DND-41 (cell line): ENCODE measurements around the gene CXCL6.

Experiments used
- ATAC-seq: fragments of 200-7000 bp; cut with Tn5 transposase; 3 replicates; pipeline ENCODE4 v1.9.1; 2021; ENCODE audit warnings: low read depth; ENCODE audit not compliant: insufficient read depth
- DNase-seq: peaks from one replicate; pipeline ENCODE4 v3.0.0-alpha.2; 2020
- H2AFZ ChIP-seq: 2 replicates; pipeline ENCODE4 v1.6.0; 2012; ENCODE audit warnings: low read depth, low read length
- H3K27ac ChIP-seq: 2 replicates; pipeline ENCODE4 v1.5.1; 2012; ENCODE audit warnings: low read length, inconsistent platforms
- H3K27me3 ChIP-seq: fragments of 200-600 bp; sonication (generic); 2 replicates; pipeline ENCODE4 v1.6.0; 2012; ENCODE audit warnings: low read length, mild to moderate bottlenecking, inconsistent platforms; ENCODE audit not compliant: insufficient read depth, poor library complexity
- H3K36me3 ChIP-seq: 2 replicates; pipeline ENCODE4 v1.5.1; 2012; ENCODE audit warnings: low read length, inconsistent platforms; ENCODE audit not compliant: insufficient read depth
- H3K4me1 ChIP-seq: 2 replicates; pipeline ENCODE4 v1.5.1; 2012; ENCODE audit warnings: mild to moderate bottlenecking, low read length; ENCODE audit not compliant: insufficient read depth
- H3K4me2 ChIP-seq: 2 replicates; pipeline ENCODE4 v1.6.0; 2012; ENCODE audit warnings: mild to moderate bottlenecking, moderate library complexity, low read length, inconsistent platforms; ENCODE audit not compliant: insufficient read depth
- H3K4me3 ChIP-seq, 2 experiments: fragments of 200-600 bp in 1 of 2; shearing (Covaris generic) in 1 of 2; 2 replicates each; pipeline ENCODE4 v1.5.1; 2012 to 2016; ENCODE audit warnings: inconsistent platforms in 2 of 2, low read length in 2 of 2, mild to moderate bottlenecking in 2 of 2, low read depth in 1 of 2, moderate library complexity in 1 of 2
- H3K79me2 ChIP-seq: 2 replicates; pipeline ENCODE4 v1.6.0; 2012; ENCODE audit warnings: low read length, inconsistent platforms; ENCODE audit not compliant: insufficient read depth
- H3K9ac ChIP-seq: 2 replicates; pipeline ENCODE4 v1.6.0; 2012; ENCODE audit warnings: low read depth, mild to moderate bottlenecking, inconsistent platforms, low read length, moderate library complexity
- H3K9me3 ChIP-seq: 2 replicates; pipeline ENCODE4 v1.5.1; 2012; ENCODE audit warnings: low read length, moderate library complexity, mild to moderate bottlenecking, inconsistent platforms; ENCODE audit not compliant: insufficient read depth, severe bottlenecking
- H4K20me1 ChIP-seq: 2 replicates; pipeline ENCODE4 v1.6.0; 2012; ENCODE audit warnings: low read length; ENCODE audit not compliant: insufficient read depth
- CTCF ChIP-seq: IDR thresholded peaks from 2 replicates; pipeline ENCODE4 v1.5.1; 2012; ENCODE audit warnings: borderline replicate concordance, low read length, moderate library complexity, mild to moderate bottlenecking; ENCODE audit not compliant: poor library complexity, severe bottlenecking; ENCODE audit errors: extremely low read depth
- EZH2 ChIP-seq: IDR thresholded peaks from 3 replicates; pipeline ENCODE4 v1.6.1; 2012; ENCODE audit warnings: borderline replicate concordance, low read depth, mild to moderate bottlenecking, moderate library complexity, low read length, inconsistent platforms; ENCODE audit not compliant: severe bottlenecking

CXCL6 gene

GRCh38 chr4:73870768-73871167 lies 34.3 kb downstream of the CXCL6 start:
- no peak overlapping the region for H3K4me2 ChIP-seq
- DNase-seq = no peak

DNA sequence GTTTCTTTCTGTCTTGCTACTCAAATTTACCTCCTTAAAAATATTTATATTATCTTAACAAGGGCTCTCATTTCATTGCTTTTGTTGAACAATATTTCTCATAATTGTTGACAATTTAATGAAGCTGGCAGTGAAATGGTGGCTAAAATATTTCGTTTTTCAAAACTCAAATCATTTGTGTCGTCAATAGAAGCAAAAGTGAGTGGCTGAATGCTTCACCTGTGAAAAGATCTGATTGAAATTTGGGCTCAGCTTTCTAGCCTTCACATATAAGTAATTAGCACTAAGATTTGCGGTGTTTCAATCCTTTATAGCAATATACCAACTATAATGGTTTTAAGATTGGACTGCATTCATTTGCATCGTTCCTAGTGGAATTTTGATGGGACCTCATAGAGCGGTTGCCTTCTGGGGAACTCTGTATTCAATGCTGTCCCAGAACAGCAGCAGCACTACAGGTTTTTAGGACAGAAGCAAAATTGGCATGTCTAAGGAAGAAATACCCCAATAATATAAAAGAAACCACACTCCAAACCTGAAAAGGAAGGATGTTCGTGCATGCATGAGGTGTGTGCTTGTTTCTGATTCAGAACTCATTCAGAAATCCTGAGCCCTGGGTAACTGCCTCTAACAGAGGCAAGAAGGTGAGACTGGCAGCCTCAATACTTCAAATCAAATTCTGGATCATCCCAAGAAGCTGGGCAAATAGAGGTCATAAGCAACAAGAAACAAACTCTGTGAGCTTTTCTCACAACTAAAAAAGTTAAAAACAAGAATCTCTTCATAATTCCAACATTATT lies 35.2 kb downstream of the CXCL6 start:
- no peak overlapping the region for H3K27ac ChIP-seq
- no peak overlapping the region for H3K4me2 ChIP-seq
- H3K27me3 ChIP-seq = no peaks in the 10 kb centered on the region
- no peaks in the 10 kb centered on the region for H4K20me1 ChIP-seq
- H3K36me3 ChIP-seq = no peaks in the 10 kb centered on the region
- H3K9me3 ChIP-seq = no peaks in the 10 kb centered on the region
- no peaks in the 10 kb centered on the region for H3K79me2 ChIP-seq
- H3K4me1 ChIP-seq = peaks cover 3% of the 10 kb centered on the region
- DNase-seq = no peak
- ATAC-seq = no peak
- H2AFZ ChIP-seq = no peak overlapping the region
- no peak overlapping the region for H3K9ac ChIP-seq
- TF ChIP-seq CTCF = no peak
- no peak overlapping the region for H3K4me3 ChIP-seq

More at GRCh38 chr4:73870768-73871167, 34.3 kb downstream of the CXCL6 start:
- no peaks in the 10 kb centered on the region for H3K9me3 ChIP-seq
- H3K27me3 ChIP-seq = no peaks in the 10 kb centered on the region
- ATAC-seq = no peak
- no peak overlapping the region for H3K27ac ChIP-seq
- TF ChIP-seq EZH2 = no peak
- TF ChIP-seq CTCF = no peak
- no peaks in the 10 kb centered on the region for H3K36me3 ChIP-seq
- no peaks in the 10 kb centered on the region for H4K20me1 ChIP-seq
- no peaks in the 10 kb centered on the region for H3K79me2 ChIP-seq
- H3K4me3 ChIP-seq = no peak overlapping the region
- no peak overlapping the region for H2AFZ ChIP-seq
- no peak overlapping the region for H3K9ac ChIP-seq
- peaks cover 3% of the 10 kb centered on the region for H3K4me1 ChIP-seq

GRCh38 chr4:73872316-73873108 lies 36.0 kb downstream of the CXCL6 start:
- no peaks in the 10 kb centered on the region for H3K79me2 ChIP-seq
- H3K9me3 ChIP-seq = no peaks in the 10 kb centered on the region
- TF ChIP-seq EZH2 (no peak), CTCF (no peak)
- H3K4me1 ChIP-seq = peaks cover 3% of the 10 kb centered on the region
- no peak overlapping the region for H3K27ac ChIP-seq
- H3K27me3 ChIP-seq = no peaks in the 10 kb centered on the region
- H3K4me3 ChIP-seq = no peak overlapping the region
- no peaks in the 10 kb centered on the region for H3K36me3 ChIP-seq
- H3K9ac ChIP-seq = no peak overlapping the region
- H2AFZ ChIP-seq = no peak overlapping the region
- H4K20me1 ChIP-seq = no peaks in the 10 kb centered on the region
- H3K4me2 ChIP-seq = no peak overlapping the region
- DNase-seq = no peak
- 0 out of 3 replicates have a peak, but pooled peaks have one; percentile 19 for ATAC-seq
